Suppressor macrophage treated with lipopolysaccharide for 1 hour (primary cell): ENCODE data around the gene KSR2.

Experiments
- DNase-seq, 3 donors: peaks; one replicate each; pipeline ENCODE4 v3.0.0-alpha.2; 2020 to 2022

Gene KSR2

DNA sequence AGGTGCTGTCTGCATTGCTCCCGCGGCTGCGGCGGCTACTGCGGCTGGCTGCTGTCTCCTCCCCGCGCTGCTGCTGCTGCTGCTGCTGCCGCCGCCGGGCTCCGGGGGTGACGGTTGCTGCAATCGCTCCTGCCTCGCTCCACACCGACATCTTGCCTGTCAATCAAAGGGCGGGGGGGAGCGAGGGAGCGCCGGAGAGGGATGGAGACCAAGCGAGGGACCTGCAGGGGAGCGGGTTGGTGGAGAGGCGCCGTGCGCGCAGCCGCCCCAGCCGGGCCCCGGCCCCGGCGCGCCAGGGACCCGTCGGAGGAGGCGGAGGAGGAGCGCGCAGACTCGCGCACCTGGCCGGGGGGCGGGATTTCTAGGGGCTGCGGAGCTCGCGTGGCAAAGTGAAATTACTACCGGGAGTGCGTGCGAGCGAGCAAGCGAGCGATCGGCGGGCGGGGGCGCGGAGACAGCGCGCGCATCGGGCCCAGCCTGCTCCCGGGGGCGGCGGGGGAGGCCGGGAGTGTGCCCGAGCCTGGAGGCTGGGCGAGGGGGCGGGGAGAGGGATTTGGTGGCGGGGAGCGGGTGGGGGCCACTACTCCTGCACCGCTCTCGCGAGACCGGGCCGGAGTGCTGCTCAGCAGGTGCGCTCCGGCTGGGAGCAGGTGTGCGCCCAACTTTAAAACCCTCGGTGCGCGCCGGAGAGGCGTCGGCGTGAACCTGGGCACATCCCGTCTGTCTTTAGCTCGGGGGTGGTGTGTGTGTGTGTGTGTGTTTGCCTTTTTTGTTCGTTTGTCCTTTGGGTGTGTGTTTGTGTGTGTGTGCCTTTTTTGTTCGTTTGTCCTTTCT, at the start of gene KSR2:
KSR2 (minus strand) TSS at position 165 of the 834 bp plus-strand sequence. CDS start 735 bp downstream, outside the sequence.
- DNase-seq, result peak in 1 of 3 donors; percentile 9

DNA sequence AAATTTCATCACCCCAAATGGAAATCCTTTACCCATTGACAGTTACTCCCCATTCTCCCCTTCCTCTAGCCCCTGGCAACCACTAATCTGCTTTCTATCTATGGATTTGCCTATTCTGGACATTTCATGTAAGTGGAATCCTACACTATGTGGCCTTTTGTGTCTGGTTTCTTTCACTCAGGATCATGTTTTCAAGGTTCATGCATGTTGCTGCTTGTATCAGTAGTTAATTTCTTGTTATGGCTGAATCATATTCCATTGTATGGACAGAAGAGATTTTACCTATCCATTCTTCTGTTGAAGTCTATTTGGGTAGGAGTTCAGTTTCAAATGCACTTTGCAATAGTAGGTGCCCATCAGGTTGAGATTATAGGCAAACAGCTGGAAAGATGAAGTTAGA, 49.1 kb upstream of the KSR2 start:
- no peak for DNase-seq

DNA sequence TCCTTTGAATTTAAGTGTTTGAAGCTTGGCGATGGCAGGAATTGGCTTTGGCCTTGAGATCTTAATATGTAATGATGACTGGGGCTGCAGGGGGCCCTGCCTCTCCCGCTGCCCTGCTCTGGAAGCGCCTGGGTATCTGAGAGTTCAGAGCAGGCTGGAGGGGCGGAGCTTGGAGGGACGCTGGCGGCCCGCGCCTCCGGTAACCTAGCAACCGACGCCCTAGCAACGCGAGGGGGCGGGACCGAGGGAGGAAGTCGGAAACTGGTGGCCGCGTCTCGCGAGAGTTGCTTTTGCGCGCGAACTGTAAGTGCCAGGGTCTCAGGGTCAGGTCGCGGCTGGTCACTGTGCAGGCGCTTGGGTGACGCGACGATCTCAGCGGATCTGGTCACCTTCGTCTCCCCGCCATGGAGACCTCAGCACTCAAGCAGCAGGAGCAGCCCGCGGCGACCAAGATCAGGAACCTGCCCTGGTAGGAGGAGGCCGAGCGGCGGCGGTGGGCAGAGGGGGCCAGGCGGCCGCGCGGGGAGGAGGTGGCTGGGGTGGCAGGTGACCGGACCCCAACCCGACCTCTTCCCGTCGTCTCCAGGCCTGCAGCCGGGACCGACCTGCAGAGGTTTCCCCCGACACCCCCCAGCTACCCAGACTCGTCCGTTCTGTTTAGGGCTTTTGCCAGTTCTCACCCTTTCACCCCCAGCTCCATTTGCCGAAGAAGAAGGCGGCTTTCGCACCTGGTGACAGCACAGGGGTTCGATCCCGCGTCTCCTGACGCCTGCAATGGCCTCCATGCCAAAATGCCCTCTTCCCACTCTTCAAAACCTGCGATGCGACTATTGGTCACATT, 47.9 kb upstream of the KSR2 start, which contains the start of gene RFC5:
RFC5 (plus strand) TSS at position 280 of the 841 bp plus-strand sequence; CDS start at position 405, 125 bp downstream.
- peak; percentile 99 to 100 (median 100) for DNase-seq

DNA sequence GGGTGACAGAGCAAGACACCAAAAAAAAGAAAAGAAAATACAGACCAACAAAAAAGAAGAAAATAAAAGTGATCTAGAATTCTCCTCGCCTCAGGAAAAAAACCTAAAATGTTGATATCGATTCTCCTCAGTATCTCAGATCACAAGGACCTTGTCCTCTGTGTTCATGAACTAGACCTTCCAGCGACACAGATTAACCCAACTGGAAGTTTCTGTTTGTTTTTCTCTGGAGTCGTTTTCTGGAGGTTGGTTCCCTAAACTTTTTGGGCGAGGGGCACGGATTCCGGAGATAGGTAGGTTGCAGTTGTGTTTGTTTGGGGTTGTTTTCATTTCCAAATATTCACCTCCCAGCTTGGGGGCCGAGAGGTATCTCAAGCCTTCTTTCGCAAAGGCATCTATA, 47.2 kb upstream of the KSR2 start:
- no peak for DNase-seq

DNA sequence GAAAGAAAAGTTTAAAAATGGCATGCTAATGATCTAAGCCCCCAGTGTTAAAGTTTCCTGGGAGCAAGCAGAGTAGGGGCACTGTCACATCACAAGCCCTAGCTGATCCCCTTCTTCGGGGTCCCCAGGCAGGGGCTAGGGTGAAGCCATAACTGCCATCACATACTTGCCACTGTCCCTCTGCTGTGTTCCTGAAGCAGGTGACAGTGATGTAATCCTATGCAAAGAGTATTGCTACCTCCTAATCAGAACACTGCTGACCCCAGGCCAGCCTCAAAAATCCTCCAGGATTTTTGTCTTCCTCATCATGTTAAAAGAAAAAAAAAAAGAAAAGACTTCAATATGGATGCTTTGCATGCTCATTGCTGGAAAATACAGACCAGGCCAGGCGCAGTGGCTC, 46.5 kb upstream of the KSR2 start:
- no peak for DNase-seq

DNA sequence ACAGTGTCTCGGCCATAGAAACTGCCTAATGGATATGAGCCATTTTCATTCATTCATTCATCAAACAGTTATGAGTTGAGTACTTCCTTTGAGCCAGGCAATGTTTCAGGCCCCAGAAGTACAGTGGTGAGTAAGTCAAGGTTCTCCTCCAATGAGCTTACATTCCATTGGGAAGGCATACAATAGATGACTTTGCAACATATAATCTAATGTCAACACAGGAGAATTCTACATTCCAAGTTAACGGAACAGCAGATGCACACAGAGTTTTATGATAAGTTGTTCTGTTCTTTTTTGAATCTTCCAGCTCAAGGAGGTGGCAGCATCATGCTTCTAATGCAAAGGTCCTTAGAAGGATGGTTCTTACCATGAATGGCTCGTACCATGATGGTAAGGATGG, 44.5 kb upstream of the KSR2 start:
- no peak for DNase-seq

DNA sequence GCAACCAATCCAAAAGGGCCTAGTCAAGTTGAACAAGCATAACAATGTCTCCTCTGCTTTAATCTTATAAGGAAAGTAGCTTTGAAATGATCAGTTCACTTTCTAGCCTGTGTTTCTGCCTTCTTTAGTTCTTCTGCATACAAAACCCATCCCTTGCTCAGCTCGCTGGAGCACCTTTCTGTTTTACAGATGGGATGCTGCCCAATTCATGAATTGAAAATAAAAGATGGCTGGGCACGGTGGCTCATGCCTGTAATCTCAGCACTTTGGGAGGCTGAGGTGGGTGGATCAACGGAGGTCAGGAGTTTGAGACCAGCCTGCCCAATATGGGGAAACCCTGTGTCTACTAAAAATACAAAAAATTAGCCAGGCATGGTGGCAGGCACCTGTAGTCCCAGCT, 43.2 kb upstream of the KSR2 start:
- no peak for DNase-seq

DNA sequence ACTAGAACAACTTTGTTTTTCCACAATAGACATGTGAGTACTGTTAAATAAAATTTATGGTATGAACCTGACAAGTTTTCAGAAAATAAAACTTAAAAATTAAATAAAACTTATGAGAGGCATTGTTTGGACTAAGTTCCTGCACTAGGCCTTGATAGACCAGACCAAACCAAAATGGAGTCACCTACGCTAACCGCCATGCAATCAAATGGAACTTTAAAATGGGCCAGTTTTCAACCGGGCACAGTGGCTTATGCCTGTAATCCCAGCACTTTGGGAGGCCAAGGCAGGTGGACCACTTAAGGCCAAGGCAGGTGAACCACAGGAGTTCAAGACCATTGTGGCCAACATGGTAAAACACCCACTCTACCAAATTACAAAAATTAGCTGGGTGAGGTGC, 42.6 kb upstream of the KSR2 start:
- DNase-seq, result no peak

DNA sequence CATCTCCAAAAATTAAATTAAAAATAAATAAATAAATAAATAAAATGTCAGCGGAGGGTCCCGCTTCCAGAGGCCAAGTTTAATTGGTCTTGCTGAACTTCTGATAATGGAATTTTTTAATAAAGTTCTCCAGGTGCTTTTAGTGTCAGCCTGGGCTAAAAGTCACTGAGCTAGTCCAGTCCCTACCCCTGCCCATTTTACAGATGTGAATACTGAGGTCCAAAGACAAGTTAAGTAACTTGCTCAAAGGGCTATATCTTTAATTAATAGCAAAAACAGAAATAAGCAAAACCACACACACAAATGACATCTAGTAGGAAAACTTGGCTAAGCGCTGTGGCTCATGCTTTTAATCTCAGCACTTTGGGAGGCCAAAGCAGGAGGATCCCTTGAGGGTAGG, 42.1 kb upstream of the KSR2 start:
- no peak for DNase-seq

DNA sequence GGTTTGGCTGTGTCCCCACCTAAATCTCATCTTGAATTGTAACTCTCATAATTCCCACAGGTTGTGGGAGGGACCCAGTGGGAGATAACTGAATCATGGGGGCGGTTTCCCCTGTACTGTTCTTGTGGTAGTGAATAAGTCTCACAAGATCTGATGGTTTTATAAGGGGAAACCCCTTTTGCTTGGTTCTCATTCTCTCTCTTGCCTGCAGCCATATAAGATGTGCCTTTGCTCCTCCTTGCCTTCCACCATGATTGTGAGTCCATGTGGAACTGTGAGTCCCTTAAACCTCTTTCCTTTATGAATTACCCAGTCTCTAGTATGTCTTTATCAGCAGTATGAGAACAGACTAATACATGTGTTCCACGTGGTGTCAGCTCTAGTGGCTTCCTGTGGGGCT, 31.0 kb upstream of the KSR2 start:
- DNase-seq, result peak; percentile 10 to 32 (median 20)

DNA sequence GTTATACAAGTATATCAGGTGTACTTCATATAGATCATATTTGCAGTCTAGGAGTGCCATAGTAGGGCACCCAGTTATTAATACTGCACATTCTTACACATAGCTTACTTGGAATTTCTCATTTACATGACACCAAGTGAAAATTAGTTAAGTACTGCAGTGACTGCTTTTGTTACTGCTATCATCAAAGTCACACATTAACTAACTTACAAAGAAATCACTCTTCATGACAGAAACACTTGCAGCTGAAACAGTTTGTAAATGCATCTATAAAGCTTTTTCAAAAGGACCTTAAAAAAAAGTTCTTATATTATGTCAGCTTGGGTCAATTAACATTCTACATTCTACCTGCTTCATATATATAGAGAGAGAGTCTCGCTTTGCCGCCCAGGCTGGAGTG, 29.9 kb upstream of the KSR2 start:
- no peak for DNase-seq

DNA sequence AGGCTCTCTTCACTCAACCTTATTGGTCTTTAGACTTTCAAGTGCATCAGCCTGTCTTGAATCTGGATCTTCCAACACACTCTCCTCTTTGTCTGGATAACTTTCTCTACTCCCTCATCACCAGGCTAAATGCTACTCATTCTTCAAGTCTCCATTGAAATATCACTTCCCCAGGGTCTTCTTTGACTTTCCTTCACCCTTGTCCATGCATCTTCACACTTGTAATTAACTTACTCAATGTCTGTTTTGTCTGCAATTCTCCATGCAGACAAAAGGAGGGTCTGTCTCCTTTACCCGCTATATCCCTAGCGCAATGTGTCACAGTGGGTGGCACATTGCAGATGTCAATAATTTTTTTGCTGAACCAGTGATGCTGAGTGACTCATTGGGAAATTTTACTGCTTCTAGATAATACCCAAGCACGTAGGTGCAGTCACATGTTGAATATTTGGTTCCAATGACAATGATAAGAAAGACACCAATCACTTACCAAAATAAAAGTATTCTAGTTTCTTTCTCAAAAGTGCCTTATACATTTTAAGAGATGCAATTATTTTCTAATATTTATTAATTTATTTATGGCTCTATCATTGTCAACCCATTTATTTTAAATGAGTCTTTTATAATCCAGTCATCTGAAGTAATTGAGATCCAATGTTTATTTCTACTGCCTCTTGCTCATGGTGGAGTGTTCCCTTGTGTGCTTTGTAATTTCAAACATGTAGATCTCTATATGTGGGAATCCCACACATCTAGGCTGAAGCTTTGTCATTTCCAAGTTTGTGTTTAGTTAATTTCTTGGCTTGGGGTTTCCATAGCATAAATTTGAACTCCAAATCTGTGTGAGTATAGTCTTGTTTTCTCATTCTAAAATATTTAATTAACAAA, 26.0 kb upstream of the KSR2 start:
- DNase-seq, result peak in 2 of 3 donors; percentile 22

DNA sequence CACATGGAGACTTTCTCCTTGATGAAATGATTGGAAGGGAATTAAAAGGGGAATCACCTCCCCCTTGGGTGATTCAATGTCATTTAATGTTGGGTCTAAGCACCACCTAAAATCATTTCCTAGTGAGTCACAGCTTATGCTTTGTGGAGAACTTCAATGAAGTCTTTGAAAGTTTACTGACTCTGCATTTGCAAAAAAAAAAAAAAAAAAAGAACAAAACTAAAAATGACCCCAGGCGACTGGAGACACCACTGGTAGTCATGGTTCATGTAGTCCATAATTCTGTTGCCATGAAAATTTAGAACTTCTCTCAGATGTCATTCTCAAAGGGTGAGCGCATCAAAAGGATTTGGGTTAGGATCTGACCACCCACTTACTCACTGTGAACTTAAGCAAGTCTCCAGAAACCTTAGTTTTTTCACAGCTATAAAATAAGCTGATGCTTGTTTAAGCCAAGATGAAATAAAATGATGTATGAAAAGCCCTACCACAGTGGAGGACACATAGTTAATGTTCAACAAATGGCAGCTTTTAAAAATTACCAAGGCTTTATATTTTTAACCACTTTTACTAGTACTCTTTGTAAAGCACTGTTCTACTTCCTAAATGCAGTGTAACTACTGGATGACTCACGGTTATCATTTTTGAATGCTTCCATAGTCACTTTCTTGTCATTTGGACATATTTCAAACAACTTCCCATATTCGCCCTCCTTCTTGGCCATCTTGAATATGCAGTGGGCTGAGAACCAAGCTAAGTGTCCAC, 18.1 kb upstream of the KSR2 start:
- DNase-seq, result peak; percentile 29 to 74 (median 43)

DNA sequence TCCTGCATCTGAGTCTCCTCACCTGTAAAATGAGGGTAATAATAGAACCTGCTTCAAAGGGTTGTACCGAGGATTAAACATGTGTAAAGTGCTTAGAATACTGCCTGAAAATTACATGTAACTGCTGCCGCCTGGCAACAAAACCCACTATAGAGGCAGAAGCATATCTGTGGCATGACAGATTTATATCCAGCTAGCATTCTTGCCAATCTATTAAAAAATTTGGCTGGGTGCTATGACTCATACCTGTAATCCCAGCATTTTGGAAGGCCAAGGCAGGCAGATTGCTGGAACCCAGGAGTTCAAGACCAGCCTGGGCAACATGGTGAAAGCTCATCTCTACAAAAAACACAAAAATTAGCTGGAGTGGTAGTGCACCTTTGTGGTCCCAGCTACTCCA, 16.4 kb upstream of the KSR2 start:
- no peak for DNase-seq

DNA sequence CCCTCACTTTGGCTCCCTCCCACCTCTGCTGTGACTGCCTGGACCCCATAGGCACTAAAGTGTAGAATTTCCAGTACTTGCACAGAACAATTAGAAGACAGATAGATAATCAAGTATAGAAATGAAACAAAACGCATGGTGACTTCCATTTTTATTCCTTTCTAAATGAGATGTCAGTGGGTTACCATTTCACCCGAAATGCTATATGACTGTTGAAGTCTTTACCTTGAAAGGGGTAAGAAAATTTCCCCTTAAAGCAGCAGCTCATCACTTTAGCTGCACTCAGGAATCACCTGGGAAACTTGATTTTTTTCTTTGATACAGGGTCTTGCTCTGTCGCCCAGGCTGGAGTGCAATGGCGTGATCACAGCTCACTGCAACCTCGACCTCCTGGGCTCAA, 12.5 kb upstream of the KSR2 start:
- DNase-seq, result no peak

DNA sequence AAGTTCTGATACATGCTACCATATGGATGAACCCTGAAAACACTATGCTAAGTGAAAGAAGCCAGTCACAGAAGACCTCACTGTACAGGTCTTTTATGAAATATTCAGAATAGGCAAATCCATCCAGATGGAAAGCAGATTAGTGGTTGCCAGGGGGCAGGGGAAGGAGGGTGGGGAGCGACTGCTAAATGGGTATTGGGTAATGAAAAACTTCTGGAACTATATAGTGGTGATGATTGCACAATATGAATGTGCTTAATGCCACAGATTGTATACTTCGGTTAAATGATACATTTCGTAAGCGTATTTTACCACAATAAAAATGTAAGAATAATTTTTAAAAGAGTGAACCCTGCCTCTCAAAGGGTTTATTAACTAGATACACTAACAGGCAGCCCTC, 11.8 kb upstream of the KSR2 start:
- DNase-seq, result no peak

DNA sequence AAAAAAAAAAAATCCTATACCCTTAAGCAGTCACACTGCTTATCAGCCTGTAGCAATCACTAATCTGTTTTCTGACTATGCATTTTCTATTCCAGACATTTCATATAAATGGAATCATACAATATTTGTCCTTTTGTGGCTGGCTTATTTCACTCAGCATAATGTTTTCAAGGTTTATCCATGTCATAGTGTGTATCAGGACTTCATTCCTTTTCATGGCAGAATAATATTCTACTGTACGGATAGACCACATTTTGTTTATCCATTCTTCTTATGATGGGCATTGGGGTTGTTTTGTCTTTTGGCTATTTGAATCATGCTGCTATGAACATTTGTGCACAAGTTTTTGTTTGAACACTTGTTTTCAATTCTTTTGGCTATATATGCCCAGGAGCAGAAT, 8.6 kb upstream of the KSR2 start:
- no peak for DNase-seq

DNA sequence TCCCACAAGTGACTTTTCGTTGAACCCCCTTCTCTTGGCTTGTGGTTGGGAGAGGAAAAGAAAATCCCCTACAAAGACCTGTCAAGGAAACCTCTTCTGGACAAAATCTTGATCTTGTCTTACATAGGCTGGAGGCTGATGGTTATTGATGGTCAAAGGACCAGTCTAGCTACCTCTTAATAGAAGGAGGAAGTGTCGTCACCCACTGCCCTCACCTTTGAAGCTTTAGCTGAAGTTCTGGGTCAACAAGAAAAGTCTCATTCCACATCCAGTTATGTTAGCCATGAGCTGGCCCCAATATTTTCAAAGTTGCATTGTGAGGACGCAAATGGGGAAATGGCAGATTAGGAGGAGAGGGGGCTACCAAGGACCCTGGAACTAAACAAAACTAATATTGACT, 6.2 kb upstream of the KSR2 start:
- DNase-seq, result no peak

DNA sequence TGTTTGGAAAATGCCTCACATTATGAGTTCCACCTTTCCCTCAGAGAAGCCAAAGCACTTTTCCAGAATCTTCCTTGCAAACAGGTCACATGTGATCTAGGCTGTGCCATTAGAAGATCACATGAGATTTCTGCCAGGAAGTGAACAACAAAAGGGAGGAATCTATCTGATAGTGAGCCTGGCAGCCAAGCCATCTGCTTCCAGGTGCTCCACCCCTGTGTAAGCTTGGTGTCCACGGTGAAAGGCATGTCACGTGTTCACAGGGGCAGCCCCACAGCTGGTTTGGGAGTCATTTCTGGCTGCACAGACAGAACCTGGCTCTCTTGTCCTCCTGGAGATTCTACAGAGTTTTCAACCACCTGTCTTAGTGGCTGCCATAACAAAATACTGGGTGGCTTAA, 3.5 kb upstream of the KSR2 start:
- DNase-seq, result no peak

DNA sequence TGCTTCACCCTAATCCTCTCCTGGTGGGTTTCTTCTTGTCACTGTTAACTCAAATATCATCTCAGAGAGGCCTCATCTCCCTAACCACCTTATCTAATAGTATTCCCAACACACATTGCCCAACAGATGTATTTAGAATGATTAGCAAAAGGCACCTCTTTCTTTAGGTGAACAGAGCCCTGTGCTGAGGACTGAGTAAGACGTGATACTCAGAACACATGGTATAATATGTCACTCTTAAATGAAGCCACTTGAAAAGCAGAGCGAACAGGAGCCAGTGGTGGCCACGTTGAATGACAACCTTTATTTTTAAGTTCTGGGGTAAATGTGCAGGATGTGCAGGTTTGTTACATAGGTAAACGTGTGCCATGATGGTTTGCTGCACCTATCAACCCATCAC, 1.5 kb upstream of the KSR2 start:
- no peak for DNase-seq

DNA sequence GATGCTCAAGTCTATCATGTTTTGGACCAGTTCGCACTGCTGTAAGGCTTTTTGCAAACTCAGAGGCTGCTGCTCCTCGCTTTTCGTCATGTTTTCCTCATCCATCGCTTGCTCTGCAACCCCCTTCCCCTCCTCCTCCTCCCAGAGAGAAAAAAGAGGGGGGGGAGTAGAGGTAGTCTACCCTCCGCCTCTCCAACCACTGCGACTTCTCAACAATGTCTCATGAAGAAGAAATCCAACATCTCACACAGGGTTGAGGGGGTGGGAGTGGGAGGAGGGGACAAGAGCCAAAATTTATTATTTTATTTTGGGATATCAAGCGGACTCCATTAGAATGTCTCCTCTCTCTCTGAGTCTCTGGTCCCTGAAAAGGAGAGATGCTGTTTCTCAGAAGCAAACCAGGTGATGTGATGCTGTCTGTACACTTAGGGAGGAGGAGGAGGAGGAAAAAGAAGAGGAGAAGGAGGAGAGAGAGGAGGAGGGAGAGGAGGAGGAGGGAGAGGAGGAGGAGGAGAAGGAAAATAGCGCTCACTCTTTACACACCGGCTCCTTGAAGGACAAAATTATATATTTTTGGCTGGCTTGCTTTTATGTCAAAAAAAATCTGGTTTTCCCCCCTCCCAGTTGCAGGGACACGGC, 520 bp downstream of the KSR2 start:
- no peak for DNase-seq

DNA sequence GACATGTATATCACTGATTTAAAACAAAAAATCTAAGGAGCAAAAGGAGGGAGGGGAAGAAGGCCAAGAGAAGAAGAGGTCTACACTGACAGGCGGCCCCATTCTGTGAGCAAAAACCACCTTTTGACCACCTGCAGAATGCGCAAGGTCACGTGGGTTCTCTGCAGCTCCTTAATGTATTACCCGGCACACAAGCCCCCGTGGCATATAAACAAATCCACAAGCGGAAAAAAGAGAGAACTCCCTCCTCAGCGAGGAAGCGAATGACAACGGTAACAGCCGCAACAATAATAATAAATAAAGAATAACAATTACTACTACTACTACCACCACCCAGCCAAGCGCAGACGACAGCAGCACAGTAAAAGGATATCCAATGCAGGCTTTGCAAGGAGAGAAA, 1.3 kb downstream of the KSR2 start:
- DNase-seq, result no peak
